ENCODE measurements around the gene HOXD10.
A peak's percentile ranks its signal among the peaks of the same experiment; 100 is the strongest.

HOXD10 gene

GRCh38 chr2:176118601-176119339 lies 2.2 kb downstream of the HOXD10 start:
- H3K4me3 ChIP-seq (ENCODE audit: low read depth, low read length), result no peak overlapping the region
- peak; percentile 24; the same call in 1 of the 2 replicates for TF ChIP-seq CTCF (IDR thresholded peaks at IDR 0.05; ENCODE audit: low read depth, low read length)

GRCh38 chr2:176120364-176121189 lies 4.0 kb downstream of the HOXD10 start:
- H3K4me3 ChIP-seq (ENCODE audit: low read depth, low read length), result no peak overlapping the region

GRCh38 chr2:176121190-176122051 lies 4.8 kb downstream of the HOXD10 start:
- TF ChIP-seq CTCF (IDR thresholded peaks at IDR 0.05; ENCODE audit: low read depth, low read length), result no peak
- H3K4me3 ChIP-seq (ENCODE audit: low read depth, low read length), result no peak overlapping the region

More at GRCh38 chr2:176120364-176121189, 4.0 kb downstream of the HOXD10 start:
- TF ChIP-seq CTCF (IDR thresholded peaks at IDR 0.05; ENCODE audit: low read depth, low read length), result no peak

GRCh38 chr2:176122052-176122682 lies 5.6 kb downstream of the HOXD10 start:
- no peak overlapping the region; the same call in 1 of the 2 replicates for H3K4me3 ChIP-seq (ENCODE audit: low read depth, low read length)
- TF ChIP-seq CTCF (IDR thresholded peaks at IDR 0.05; ENCODE audit: low read depth, low read length), result no peak

- no peak for TF ChIP-seq CTCF (IDR thresholded peaks at IDR 0.05; ENCODE audit: low read depth, low read length)
- H3K4me3 ChIP-seq (ENCODE audit: low read depth, low read length), result no peak within 1 kb of the TSS; the same call in 1 of the 2 replicates
Measured at GRCh38 chr2:176122683-176123410, 6.3 kb downstream of the HOXD10 start, which contains the start of gene HOXD9. HOXD9 (plus strand) TSS chr2:176122719; CDS start chr2:176122769, 50 bp downstream.

Data from WI38 (cell line).